Prostate gland (tissue), 2 donors: ENCODE measurements around the gene PXT1.

Experiments used
- CTCF ChIP-seq, 4 experiments: fragments of 200-600 bp in 2 of 4; fragments of 450-650 bp in 2 of 4; sonication (generic) in 2 of 4; IDR thresholded peaks; 1 replicate in 3 of 4; 2 replicates in 1 of 4; pipeline ENCODE4 v1.5.1; 2016 to 2019; ENCODE audit warnings: antibody characterized with exemption in 4 of 4, mild to moderate bottlenecking in 2 of 4, moderate library complexity in 2 of 4
- POLR2A ChIP-seq: fragments of 450-650 bp; IDR thresholded peaks from one replicate; pipeline ENCODE4 v1.6.1; 2016; ENCODE audit warnings: antibody characterized with exemption, mild to moderate bottlenecking
- POLR2AphosphoS5 ChIP-seq: sonication (generic); formaldehyde crosslinking; IDR thresholded peaks from one replicate; pipeline ENCODE4 v1.6.1; 2017; ENCODE audit warnings: antibody characterized with exemption

- TF ChIP-seq CTCF (IDR thresholded peaks at IDR 0.05): no peak
- TF ChIP-seq POLR2A: no peak
- TF ChIP-seq POLR2AphosphoS5: no peak
Measured at GRCh38 chr6:36419310-36419709, 23.3 kb downstream of the PXT1 start.
